ENCODE data around the gene FXYD5. TPM values are rescaled to one million over a fixed set of nuclear protein-coding genes. Genes with fewer than 3 reads are reported as not detected.

The FXYD5 gene
- polyA plus RNA-seq, 1 donor from 2014 or later: not detected

DNA sequence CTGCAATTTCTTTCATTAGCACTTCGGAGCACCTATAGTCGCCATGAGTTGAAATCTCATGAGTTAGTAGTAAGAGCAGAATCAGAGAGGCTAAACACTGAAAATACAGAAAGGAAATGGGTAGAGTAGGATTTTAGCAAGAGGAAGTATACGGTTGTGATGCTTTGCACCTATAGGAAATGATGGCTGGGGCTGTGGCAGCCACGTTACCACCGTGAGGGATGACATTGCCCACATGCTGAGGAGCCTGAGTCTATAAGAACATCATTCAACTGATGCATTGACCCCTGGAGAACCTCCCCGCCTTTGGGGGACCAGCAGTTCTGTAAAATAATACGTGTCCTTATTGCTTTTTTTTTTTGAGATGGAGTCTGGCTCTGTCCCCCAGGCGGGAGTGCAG, 53.6 kb downstream of the FXYD5 start:
- Histone ChIP-seq H3K4me3 (ENCODE audit: low read length) (no peak overlapping the region), H3F3A (ENCODE audit: insufficient read depth, low read length, poor library complexity, severe bottlenecking) (no peaks in the 10 kb centered on the region)

DNA sequence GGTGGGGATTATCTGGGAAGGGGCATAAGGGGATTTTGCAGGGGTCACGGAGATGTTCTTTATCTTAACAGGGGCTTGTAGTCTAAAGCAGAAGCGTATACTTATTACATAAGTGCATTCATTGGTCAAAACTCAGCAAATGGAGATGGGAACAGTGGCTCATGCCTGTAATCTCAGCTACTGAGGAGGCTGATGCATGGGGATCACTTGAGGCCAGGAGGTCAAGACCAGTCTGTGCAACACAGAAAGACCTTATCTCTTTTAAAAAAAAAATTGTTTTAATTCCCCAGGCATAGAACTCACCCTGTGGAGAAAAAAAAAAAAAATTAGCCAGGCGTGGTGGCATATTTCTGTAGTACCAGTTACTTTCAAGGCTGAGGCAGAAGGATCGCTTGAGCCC, 55.1 kb downstream of the FXYD5 start:
- Histone ChIP-seq H2AFZ (ENCODE audit: low read depth, low read length) (no peak overlapping the region), H3K27ac (ENCODE audit: low read length) (no peak overlapping the region), H3K4me3 (ENCODE audit: low read length) (no peak overlapping the region), H3K79me2 (replicated peaks; ENCODE audit: insufficient read depth, low read length) (no peaks in the 10 kb centered on the region), H3K9me3 (ENCODE audit: low read length) (no peaks in the 10 kb centered on the region), H3K36me3 (ENCODE audit: insufficient read depth, low read length) (no peaks in the 10 kb centered on the region), H3K27me3 (ENCODE audit: insufficient read depth, low read depth, low read length) (no peaks in the 10 kb centered on the region), H3K9me2 (ENCODE audit: insufficient read depth, low read length) (no peaks in the 10 kb centered on the region), H3K4me2 (ENCODE audit: low read length) (no peak overlapping the region), H3K9ac (ENCODE audit: low read length) (no peak overlapping the region), H4K20me1 (ENCODE audit: insufficient read depth) (no peaks in the 10 kb centered on the region), H3F3A (ENCODE audit: insufficient read depth, low read length, poor library complexity, severe bottlenecking) (no peaks in the 10 kb centered on the region)
- no peak for TF ChIP-seq RAD21 (conservative IDR thresholded peaks at IDR 0.05)
- TF ChIP-seq SMC3 (conservative IDR thresholded peaks at IDR 0.05; ENCODE audit: poor library complexity): no peak
- TF ChIP-seq EZH2 (IDR thresholded peaks at IDR 0.05; ENCODE audit: borderline replicate concordance, insufficient read depth, low read length, poor library complexity, severe bottlenecking): no peak
- TF ChIP-seq, protein P1, sequence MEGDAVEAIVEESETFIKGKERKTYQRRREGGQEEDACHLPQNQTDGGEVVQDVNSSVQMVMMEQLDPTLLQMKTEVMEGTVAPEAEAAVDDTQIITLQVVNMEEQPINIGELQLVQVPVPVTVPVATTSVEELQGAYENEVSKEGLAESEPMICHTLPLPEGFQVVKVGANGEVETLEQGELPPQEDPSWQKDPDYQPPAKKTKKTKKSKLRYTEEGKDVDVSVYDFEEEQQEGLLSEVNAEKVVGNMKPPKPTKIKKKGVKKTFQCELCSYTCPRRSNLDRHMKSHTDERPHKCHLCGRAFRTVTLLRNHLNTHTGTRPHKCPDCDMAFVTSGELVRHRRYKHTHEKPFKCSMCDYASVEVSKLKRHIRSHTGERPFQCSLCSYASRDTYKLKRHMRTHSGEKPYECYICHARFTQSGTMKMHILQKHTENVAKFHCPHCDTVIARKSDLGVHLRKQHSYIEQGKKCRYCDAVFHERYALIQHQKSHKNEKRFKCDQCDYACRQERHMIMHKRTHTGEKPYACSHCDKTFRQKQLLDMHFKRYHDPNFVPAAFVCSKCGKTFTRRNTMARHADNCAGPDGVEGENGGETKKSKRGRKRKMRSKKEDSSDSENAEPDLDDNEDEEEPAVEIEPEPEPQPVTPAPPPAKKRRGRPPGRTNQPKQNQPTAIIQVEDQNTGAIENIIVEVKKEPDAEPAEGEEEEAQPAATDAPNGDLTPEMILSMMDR (IDR thresholded peaks at IDR 0.05; ENCODE audit: poor library complexity, severe bottlenecking): no peak
- TF ChIP-seq TAF1 (IDR thresholded peaks at IDR 0.05; ENCODE audit: low read depth): no peak
- TF ChIP-seq MXI1 (conservative IDR thresholded peaks at IDR 0.05; ENCODE audit: poor library complexity, severe bottlenecking): no peak
- TF ChIP-seq, protein P2, sequence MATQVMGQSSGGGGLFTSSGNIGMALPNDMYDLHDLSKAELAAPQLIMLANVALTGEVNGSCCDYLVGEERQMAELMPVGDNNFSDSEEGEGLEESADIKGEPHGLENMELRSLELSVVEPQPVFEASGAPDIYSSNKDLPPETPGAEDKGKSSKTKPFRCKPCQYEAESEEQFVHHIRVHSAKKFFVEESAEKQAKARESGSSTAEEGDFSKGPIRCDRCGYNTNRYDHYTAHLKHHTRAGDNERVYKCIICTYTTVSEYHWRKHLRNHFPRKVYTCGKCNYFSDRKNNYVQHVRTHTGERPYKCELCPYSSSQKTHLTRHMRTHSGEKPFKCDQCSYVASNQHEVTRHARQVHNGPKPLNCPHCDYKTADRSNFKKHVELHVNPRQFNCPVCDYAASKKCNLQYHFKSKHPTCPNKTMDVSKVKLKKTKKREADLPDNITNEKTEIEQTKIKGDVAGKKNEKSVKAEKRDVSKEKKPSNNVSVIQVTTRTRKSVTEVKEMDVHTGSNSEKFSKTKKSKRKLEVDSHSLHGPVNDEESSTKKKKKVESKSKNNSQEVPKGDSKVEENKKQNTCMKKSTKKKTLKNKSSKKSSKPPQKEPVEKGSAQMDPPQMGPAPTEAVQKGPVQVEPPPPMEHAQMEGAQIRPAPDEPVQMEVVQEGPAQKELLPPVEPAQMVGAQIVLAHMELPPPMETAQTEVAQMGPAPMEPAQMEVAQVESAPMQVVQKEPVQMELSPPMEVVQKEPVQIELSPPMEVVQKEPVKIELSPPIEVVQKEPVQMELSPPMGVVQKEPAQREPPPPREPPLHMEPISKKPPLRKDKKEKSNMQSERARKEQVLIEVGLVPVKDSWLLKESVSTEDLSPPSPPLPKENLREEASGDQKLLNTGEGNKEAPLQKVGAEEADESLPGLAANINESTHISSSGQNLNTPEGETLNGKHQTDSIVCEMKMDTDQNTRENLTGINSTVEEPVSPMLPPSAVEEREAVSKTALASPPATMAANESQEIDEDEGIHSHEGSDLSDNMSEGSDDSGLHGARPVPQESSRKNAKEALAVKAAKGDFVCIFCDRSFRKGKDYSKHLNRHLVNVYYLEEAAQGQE (IDR thresholded peaks at IDR 0.05; ENCODE audit: borderline replicate concordance): no peak

More for the DNA sequence above, 53.6 kb downstream of the FXYD5 start:
- H3K36me3 ChIP-seq (ENCODE audit: insufficient read depth, low read length): no peaks in the 10 kb centered on the region
- H3K4me2 ChIP-seq (ENCODE audit: low read length): no peak overlapping the region
- H3K27me3 ChIP-seq (ENCODE audit: insufficient read depth, low read depth, low read length): no peaks in the 10 kb centered on the region
- H3K9ac ChIP-seq (ENCODE audit: low read length): no peak overlapping the region
- H4K20me1 ChIP-seq (ENCODE audit: insufficient read depth): no peaks in the 10 kb centered on the region
- no peak overlapping the region for H3K27ac ChIP-seq (ENCODE audit: low read length)
- no peaks in the 10 kb centered on the region for H3K79me2 ChIP-seq (replicated peaks; ENCODE audit: insufficient read depth, low read length)
- TF ChIP-seq EZH2 (IDR thresholded peaks at IDR 0.05; ENCODE audit: borderline replicate concordance, insufficient read depth, low read length, poor library complexity, severe bottlenecking) (no peak), POLR2AphosphoS5 (IDR thresholded peaks at IDR 0.05) (no peak), SMC3 (conservative IDR thresholded peaks at IDR 0.05; ENCODE audit: poor library complexity) (no peak), TAF1 (IDR thresholded peaks at IDR 0.05; ENCODE audit: low read depth) (no peak), RAD21 (conservative IDR thresholded peaks at IDR 0.05) (no peak), MXI1 (conservative IDR thresholded peaks at IDR 0.05; ENCODE audit: poor library complexity, severe bottlenecking) (no peak), EP300 (conservative IDR thresholded peaks at IDR 0.05; ENCODE audit: poor library complexity, severe bottlenecking) (no peak)
- TF ChIP-seq, protein P2 (IDR thresholded peaks at IDR 0.05; ENCODE audit: borderline replicate concordance): no peak
- TF ChIP-seq, protein P1 (IDR thresholded peaks at IDR 0.05; ENCODE audit: poor library complexity, severe bottlenecking): no peak
- H3K9me3 ChIP-seq (ENCODE audit: low read length): no peaks in the 10 kb centered on the region
- H3K9me2 ChIP-seq (ENCODE audit: insufficient read depth, low read length): no peaks in the 10 kb centered on the region
- H2AFZ ChIP-seq (ENCODE audit: low read depth, low read length): no peak overlapping the region
